COLO829 (cell line): ENCODE data around the gene FGF10.

ENCODE experiments used
- DNase-seq: peaks from one replicate; pipeline ENCODE4 v3.0.0; 2012; ENCODE audit warnings: low spot score

FGF10 gene

DNA sequence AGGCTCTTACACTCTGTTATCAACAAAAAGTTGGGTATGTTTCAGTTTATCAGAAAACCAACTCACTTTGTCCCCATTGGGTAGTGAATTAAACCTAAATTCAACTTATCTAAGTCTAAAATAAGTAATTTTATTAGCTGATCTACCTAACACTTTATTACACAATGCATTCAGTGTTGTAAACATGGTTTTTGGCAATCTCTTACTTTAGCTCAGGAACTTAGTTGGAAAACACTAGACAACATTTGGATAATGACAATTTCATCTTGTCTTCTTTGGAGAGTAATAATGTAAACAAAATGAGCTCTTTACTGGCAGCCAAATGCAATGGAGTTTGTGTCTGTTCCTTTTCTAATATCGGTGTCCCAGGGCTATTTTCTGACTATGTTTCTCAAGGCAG is 33.0 kb downstream of the FGF10 start:
- no peak for DNase-seq

- DNase-seq = no peak
Observed at GRCh38 chr5:44345871-44346270, 43.3 kb downstream of the FGF10 start.

DNA sequence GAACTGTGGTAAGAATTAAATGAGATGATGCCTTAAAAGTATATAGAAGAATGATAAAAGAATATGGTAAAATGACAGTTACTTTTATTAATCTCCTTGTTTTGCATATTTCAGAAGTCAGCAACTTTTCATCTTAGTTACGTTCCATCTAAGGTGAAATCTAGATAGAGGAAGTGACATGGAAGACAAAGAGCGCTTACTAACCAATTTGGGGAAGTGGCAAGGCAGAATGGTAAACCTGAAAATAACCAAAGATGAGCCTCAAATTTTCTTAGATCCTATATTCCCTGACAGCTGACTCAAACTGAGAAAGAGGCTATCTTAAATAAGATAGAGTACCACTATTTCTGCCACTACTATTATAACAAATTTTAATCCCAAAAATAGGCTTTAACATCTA is 52.5 kb downstream of the FGF10 start:
- DNase-seq = no peak

DNA sequence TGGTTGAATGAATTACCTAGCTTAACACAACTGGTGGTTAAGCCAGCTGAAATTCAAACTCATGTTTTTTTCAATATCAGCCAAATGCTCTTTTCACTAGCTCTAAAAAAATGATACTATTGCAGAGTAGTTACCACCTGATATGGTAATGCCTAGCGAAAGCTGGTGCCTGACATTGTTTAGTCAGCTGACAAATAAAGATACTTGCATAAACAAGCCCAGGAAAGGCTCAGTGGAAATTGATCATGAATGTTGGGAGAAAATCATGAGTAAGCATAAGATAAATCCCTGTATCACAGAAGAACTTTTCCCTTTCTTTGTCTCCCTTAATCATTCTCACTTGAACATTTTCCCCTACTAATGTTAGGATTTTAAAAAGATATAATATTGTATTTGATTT is 54.6 kb downstream of the FGF10 start:
- no peak for DNase-seq

- peak; percentile 25 for DNase-seq
Observed at GRCh38 chr5:44332285-44332971, 56.8 kb downstream of the FGF10 start.

DNA sequence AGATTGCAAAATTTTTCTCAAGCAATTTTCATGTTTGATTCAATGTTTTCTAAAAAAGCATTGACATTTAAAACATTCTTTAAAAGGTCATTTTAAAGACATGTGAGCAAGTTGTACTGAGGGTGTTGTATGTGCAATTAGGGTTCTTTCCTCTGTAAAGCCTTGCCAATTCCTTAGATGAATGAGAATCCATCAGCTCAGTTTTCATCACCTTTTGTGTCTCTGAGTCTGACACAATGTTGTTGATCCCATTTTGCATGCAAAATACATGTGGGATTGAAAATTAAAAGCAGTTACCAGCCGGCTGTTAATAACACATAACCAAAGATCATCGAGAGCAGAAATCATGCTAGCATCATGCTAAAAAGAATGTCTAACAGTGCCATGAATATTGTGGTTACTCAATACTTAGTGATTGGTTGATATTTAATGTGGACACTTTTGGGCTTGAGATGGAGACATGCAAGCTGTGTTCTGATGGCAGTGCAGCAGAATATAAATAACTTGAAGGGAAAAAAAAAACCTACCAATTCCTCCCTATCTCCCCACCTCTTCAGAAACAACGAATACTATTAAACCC is 57.7 kb downstream of the FGF10 start:
- no peak for DNase-seq

- no peak for DNase-seq
Observed at GRCh38 chr5:44329716-44330115, 59.5 kb downstream of the FGF10 start.

DNA sequence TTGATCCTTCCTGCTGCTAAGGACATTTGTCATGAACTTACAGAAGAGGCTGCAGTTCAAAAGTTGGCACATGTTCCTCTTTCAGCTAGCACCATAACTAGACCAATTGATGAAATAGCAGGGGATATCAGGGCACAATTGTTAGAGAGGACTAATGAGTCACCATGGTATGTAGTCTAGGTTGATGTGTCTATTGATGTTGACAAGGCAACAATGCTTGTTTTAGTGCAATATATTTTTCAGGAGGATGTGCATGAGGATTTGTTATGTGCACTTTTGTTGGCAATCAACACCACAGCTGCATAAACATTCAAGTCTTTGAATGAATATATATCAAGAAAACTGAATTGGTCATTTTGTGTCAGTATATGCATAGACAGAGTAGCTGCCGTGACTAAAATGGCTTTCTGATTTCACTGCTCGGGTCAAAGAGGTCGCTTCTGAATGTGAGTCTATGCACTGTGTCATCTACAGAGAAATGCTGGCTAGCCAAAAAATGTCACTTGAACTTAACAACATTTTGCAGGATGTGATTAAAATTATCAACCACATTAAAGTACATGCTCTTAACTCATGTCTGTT is 68.0 kb downstream of the FGF10 start:
- no peak for DNase-seq

- DNase-seq = no peak
Observed at GRCh38 chr5:44320188-44320587, 69.0 kb downstream of the FGF10 start.

DNA sequence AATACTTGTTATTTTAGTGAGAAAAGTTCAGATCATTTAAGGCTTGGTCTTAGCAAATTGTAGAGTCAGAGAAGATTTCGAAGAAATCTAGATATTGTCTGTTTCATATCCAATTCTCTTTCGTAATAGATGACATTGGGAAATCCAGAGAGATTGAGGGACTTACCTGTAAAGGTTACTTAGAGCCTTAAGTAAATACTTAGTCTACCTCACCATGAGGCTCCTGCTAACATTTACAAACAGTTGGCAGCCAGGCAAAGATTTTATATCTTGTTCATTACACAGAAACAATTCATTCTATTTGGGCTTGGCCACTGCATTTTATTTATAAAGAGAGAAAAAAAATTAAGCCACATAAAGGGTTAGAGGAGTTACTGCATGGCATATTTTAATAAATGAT is 70.3 kb downstream of the FGF10 start:
- DNase-seq = no peak

DNA sequence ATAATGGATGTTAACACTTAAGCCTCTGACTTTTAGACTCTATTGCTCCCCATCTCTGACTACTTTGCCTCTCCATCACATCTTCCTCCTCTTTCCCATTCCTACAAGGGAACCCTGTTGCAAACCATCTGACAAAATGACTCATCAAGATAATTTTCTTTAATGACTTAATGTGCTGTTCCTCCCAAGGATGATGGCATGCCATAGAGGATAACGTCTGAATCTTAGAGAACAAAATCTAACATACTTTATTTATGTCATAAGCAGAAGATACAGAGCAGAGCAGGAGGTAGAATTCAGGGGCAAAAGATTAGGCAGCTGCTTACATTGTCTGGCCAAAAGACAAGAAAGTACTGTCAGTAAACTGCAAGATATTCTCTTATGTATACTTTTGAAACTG is 76.8 kb downstream of the FGF10 start:
- DNase-seq = no peak

- DNase-seq = no peak
Observed at GRCh38 chr5:44300551-44300950, 88.7 kb downstream of the FGF10 start.

DNA sequence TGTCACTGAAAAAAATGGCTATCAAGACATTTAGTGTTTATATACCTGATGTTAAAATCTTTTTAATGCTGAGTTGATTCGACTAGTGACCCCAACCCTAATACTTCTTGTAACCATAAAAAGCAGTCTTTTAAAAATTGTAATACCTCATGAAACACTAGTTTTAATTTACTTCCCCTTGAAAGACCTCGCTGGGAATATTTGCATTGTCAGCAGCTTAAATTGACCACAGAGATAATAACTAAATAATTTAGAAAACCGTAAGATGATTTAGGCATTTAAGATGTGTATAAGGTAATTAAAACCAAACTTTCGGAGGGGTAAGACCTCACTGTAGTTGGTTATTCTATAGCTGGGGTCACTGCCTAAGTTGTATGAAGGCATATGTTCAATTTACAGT is 89.8 kb downstream of the FGF10 start:
- no peak for DNase-seq

- no peak for DNase-seq
Observed at GRCh38 chr5:44294516-44294915, 94.7 kb downstream of the FGF10 start.

DNA sequence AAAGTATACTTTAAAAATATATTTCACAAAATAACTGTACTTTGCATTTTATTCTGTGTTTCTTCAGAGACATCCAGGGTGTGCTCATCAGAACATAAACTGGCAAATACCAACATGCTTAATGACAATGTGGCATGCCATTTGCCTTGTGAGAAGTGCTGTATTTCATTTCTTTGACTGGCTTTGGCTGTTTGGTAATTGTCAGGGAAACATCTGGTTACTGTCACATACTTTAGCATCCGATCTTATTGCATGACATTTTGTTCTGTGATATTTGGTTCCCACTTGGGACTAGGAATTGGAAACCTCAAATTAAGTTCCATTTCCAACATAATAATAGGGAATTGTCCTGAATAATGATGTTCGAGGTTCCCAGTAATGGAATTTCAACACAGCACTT is 96.5 kb downstream of the FGF10 start:
- no peak for DNase-seq

DNA sequence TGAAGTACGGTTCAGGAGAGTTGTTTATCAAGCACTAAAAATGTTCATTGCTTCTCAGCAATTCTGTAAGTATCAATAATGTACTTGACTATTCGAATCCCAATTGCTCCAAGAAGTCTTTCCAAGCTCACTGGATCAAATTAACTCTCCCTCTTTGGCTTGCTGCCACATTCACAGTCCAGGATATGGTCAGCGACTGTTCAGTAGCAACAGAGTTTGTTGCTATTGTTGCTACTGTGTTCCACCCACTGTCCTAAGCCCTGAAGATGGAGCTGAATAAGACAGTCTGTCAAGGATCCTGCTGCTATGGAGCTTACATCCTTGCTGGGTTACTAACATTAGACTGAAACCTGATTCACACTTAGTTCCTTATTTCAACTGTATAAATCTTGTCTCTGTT is 110.8 kb downstream of the FGF10 start:
- no peak for DNase-seq

GRCh38 chr5:44275908-44276307 is 113.3 kb downstream of the FGF10 start:
- no peak for DNase-seq

- DNase-seq = no peak
Observed at GRCh38 chr5:44275329-44275728, 113.9 kb downstream of the FGF10 start.

GRCh38 chr5:44267909-44268308 is 121.3 kb downstream of the FGF10 start:
- DNase-seq = no peak

DNA sequence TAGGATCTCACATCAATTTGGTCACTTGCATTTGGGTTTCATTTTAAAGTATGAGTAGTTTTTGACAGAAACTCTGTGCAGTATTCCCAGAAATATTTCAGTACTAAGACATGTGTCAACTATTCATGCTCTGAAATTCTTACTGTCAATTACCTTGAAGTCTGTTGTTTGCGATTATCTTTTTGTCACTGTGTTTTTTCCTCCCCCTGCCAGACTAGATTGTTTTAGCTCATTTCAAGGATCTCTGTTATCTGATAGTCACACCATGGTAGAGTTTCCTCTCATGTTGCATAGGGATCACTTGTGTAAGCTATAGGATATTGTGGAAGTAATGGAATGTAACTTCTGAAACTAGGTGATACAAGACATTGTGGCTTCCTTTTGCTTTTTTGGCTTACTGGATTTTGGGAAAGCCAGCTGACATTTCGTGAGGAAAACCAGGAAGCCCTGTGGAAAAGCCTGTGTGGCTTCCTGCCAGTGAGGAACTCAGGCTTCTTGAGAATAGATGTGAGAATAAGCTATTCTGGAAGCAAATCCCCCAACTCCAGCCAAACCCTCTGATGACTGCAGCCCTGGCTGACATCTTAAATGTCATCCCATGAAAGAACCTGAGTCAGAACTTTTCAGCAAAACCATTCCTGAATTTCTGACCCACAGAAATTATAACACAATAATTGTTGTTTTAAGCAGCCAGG is 122.2 kb downstream of the FGF10 start:
- DNase-seq = no peak

DNA sequence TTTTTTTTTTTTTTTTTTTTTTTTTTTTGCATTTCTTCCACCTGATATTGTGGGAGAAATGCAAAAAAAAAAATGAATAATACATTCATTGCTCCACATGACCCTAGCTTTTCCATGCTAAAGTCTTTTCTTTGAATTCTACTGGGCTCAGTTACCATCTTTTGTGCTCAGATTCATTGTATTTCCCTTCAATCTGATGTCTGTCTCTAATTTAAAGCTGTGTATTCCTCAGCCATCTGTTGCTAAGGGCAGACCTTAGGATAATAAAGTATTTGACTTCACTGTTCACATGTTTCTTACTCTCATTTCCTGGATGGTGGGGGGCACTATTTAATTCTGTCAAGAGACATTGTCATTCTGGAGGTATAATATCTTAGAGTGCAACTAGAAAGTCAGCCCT is 123.5 kb downstream of the FGF10 start:
- no peak for DNase-seq

GRCh38 chr5:44260793-44261192 is 128.4 kb downstream of the FGF10 start:
- DNase-seq = no peak

- no peak for DNase-seq
Observed at GRCh38 chr5:44257653-44258365, 131.4 kb downstream of the FGF10 start.
